ENCODE results near the gene NEMP2. TPM values are rescaled to one million over a fixed set of nuclear protein-coding genes. Genes with fewer than 3 reads are reported as not detected.

NEMP2 gene
- polyA plus RNA-seq, 1 donor from 2014 or later: 1.1 TPM

DNA sequence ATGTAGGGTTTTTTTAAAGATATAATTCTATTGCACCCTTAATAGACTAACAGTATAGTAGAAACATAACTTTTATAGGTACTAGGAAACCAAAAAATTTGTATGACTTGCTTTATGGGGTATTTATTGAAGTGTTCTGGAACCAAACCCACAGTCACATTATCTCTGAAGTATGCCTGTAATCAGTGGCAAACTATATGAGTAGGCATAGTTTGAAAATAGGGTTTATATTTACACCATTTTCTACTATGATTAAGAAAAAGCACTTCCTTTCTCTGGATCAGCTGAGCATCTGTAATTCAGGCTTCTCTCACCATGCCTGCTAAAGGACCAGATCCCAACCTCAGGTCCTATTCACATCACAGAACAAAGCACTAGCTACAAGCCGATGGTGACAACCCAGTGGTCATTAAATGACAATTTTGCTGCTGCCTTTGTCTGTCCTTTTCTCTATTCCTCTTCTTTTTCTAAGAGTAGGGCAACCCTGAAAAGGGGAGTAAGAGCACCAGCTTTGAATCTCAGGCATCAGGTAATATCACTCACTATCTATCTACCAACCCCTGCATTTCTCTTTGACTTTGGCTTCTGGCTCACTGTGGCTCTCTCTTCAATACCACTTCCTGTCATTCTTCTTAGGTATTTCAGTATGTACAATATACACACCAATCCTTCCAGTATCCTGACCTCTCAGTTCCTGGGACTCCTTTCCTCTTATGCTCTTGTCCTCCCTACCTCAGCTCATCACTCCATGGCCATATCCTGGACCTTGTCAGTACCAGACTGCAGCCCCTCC, 14.4 kb downstream of the NEMP2 start:
- no peaks in the 10 kb centered on the region for H4K20me1 ChIP-seq (ENCODE audit: insufficient read depth)
- TF ChIP-seq SMC3 (conservative IDR thresholded peaks at IDR 0.05; ENCODE audit: poor library complexity) (no peak), REST (IDR thresholded peaks at IDR 0.05; ENCODE audit: borderline replicate concordance) (no peak), EP300 (conservative IDR thresholded peaks at IDR 0.05; ENCODE audit: poor library complexity, severe bottlenecking) (no peak), TAF1 (IDR thresholded peaks at IDR 0.05; ENCODE audit: low read depth) (no peak)
- no peaks in the 10 kb centered on the region for H3K27me3 ChIP-seq (ENCODE audit: insufficient read depth, low read depth, low read length)
- no peaks in the 10 kb centered on the region for H3K9me3 ChIP-seq (ENCODE audit: low read length)
- H3K4me3 ChIP-seq (ENCODE audit: low read length): no peak overlapping the region
- H3K27ac ChIP-seq (ENCODE audit: low read length): no peak overlapping the region
- H3K36me3 ChIP-seq (ENCODE audit: insufficient read depth, low read length): no peaks in the 10 kb centered on the region
- no peaks in the 10 kb centered on the region for H3F3A ChIP-seq (ENCODE audit: insufficient read depth, low read length, poor library complexity, severe bottlenecking)
- no peak overlapping the region for H3K4me2 ChIP-seq (ENCODE audit: low read length)
- H3K9me2 ChIP-seq (ENCODE audit: insufficient read depth, low read length): no peaks in the 10 kb centered on the region
- no peak overlapping the region for H3K9ac ChIP-seq (ENCODE audit: low read length)
- no peak overlapping the region for H2AFZ ChIP-seq (ENCODE audit: low read depth, low read length)
- no peaks in the 10 kb centered on the region for H3K79me2 ChIP-seq (replicated peaks; ENCODE audit: insufficient read depth, low read length)

GRCh38 chr2:190517468-190517867, 17.1 kb downstream of the NEMP2 start:
- no peak overlapping the region for H3K4me2 ChIP-seq (ENCODE audit: low read length)
- H3K9me3 ChIP-seq (ENCODE audit: low read length): no peaks in the 10 kb centered on the region
- no peaks in the 10 kb centered on the region for H3K79me2 ChIP-seq (replicated peaks; ENCODE audit: insufficient read depth, low read length)
- H3K9ac ChIP-seq (ENCODE audit: low read length): no peak overlapping the region
- H4K20me1 ChIP-seq (ENCODE audit: insufficient read depth): no peaks in the 10 kb centered on the region
- H3K27me3 ChIP-seq (ENCODE audit: insufficient read depth, low read depth, low read length): no peaks in the 10 kb centered on the region
- no peak for TF ChIP-seq TAF1 (IDR thresholded peaks at IDR 0.05; ENCODE audit: low read depth)
- no peak for TF ChIP-seq CTCF (IDR thresholded peaks at IDR 0.05; ENCODE audit: poor library complexity, severe bottlenecking)
- no peak for TF ChIP-seq EP300 (conservative IDR thresholded peaks at IDR 0.05; ENCODE audit: poor library complexity, severe bottlenecking)
- no peak overlapping the region for H2AFZ ChIP-seq (ENCODE audit: low read depth, low read length)
- H3F3A ChIP-seq (ENCODE audit: insufficient read depth, low read length, poor library complexity, severe bottlenecking): no peaks in the 10 kb centered on the region
- H3K4me3 ChIP-seq (ENCODE audit: low read length): no peak overlapping the region
- H3K27ac ChIP-seq (ENCODE audit: low read length): no peak overlapping the region
- no peaks in the 10 kb centered on the region for H3K9me2 ChIP-seq (ENCODE audit: insufficient read depth, low read length)
- H3K36me3 ChIP-seq (ENCODE audit: insufficient read depth, low read length): no peaks in the 10 kb centered on the region

GRCh38 chr2:190515687-190516086, 18.8 kb downstream of the NEMP2 start:
- H2AFZ ChIP-seq (ENCODE audit: low read depth, low read length): no peak overlapping the region
- TF ChIP-seq SMC3 (conservative IDR thresholded peaks at IDR 0.05; ENCODE audit: poor library complexity): no peak
- TF ChIP-seq TAF1 (IDR thresholded peaks at IDR 0.05; ENCODE audit: low read depth): no peak
- TF ChIP-seq REST (IDR thresholded peaks at IDR 0.05; ENCODE audit: borderline replicate concordance): no peak
- no peak for TF ChIP-seq POLR2AphosphoS5 (IDR thresholded peaks at IDR 0.05)
- no peak for TF ChIP-seq CTCF (IDR thresholded peaks at IDR 0.05; ENCODE audit: poor library complexity, severe bottlenecking)
- TF ChIP-seq EP300 (conservative IDR thresholded peaks at IDR 0.05; ENCODE audit: poor library complexity, severe bottlenecking): no peak
- TF ChIP-seq EZH2 (IDR thresholded peaks at IDR 0.05; ENCODE audit: borderline replicate concordance, insufficient read depth, low read length, poor library complexity, severe bottlenecking): no peak
- TF ChIP-seq RAD21 (conservative IDR thresholded peaks at IDR 0.05): no peak
- TF ChIP-seq MXI1 (conservative IDR thresholded peaks at IDR 0.05; ENCODE audit: poor library complexity, severe bottlenecking): no peak
- no peak overlapping the region for H3K4me3 ChIP-seq (ENCODE audit: low read length)
- no peaks in the 10 kb centered on the region for H4K20me1 ChIP-seq (ENCODE audit: insufficient read depth)
- H3F3A ChIP-seq (ENCODE audit: insufficient read depth, low read length, poor library complexity, severe bottlenecking): no peaks in the 10 kb centered on the region
- no peaks in the 10 kb centered on the region for H3K27me3 ChIP-seq (ENCODE audit: insufficient read depth, low read depth, low read length)
- H3K27ac ChIP-seq (ENCODE audit: low read length): no peak overlapping the region
- H3K9ac ChIP-seq (ENCODE audit: low read length): no peak overlapping the region
- no peaks in the 10 kb centered on the region for H3K9me3 ChIP-seq (ENCODE audit: low read length)
- no peaks in the 10 kb centered on the region for H3K36me3 ChIP-seq (ENCODE audit: insufficient read depth, low read length)
- no peaks in the 10 kb centered on the region for H3K9me2 ChIP-seq (ENCODE audit: insufficient read depth, low read length)
- no peaks in the 10 kb centered on the region for H3K79me2 ChIP-seq (replicated peaks; ENCODE audit: insufficient read depth, low read length)
- H3K4me2 ChIP-seq (ENCODE audit: low read length): no peak overlapping the region
